Renal cortical epithelial cell (primary cell): Measurements from ENCODE around the gene TWIST2. TPM values are rescaled to one million over a fixed set of nuclear protein-coding genes. Genes with fewer than 3 reads are reported as not detected.
A peak's percentile ranks its signal among the peaks of the same experiment; 100 is the strongest.

Experiments
- DNase-seq: peaks from one replicate; pipeline ENCODE4 v3.0.0-alpha.2; 2011; ENCODE audit warnings: low read depth
- total RNA-seq: library from RNA; depleted of rRNA; stranded (reverse); fragments of >200 nt; gene quantifications from 2 replicates; pipeline ENCODE4 v1.2.3, GENCODE V29; 2014

Gene TWIST2
- total RNA-seq, 1 donor from 2014 or later: 0.20 TPM

GRCh38 chr2:238890131-238890530 lies 42.2 kb downstream of the TWIST2 start:
- DNase-seq: no peak

GRCh38 chr2:238890618-238891456 lies 43.0 kb downstream of the TWIST2 start:
- DNase-seq: no peak

GRCh38 chr2:238891457-238892203 lies 43.7 kb downstream of the TWIST2 start:
- peak; percentile 44 for DNase-seq

GRCh38 chr2:238892204-238892500 lies 44.3 kb downstream of the TWIST2 start:
- no peak for DNase-seq

DNA sequence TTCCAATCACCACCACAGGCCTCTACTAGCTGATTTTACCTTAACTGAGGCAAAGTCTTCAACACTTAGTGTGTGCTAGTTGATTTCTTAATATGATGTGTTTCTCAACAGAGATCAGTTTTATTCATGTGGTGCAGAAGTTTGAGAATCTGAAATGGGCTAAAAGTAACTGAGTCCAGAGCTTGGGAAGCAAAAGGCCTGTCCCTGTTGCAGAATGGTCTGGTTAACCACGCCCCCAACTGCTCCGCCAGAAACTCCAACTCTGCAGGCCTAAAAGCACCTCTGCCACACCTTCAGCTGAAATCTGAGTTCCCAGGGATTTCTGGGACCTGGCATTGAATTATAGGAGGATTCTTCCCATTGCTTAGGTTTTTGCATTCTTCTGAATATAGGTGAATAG lies 44.9 kb downstream of the TWIST2 start:
- DNase-seq: no peak

DNA sequence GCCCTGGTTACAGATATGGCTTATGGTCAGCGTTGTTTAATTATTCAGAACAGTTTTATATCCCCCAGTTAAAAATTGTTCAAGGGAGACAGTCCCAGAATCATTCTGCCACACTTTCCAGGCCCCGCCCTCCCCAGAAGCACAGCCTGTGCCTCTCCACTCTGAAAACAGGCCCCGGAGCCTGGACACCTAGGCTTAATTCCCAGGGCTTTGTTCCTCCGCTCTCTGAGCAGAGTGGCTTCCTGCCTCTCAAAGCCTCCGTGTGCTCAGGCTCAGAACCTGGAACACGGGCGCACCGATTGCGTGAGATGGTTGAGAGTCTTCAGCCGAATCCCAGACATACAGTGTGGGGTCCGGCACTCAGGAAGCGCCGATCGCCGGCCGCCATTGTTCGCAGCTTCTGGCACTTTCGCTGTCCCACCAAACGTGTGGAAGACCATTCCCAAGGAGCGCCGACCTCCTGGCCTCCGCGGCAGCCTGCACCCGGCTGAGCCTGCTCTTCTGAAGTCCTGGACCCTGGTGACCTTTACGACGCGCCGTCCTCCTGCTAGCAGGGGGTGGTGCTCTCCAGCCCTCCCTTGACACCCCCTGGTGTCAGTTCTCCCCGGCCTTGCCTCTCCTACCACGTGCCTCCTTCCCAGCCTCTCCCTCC lies 45.6 kb downstream of the TWIST2 start:
- no peak for DNase-seq

- DNase-seq: no peak
Measured at GRCh38 chr2:238894226-238894949, 46.5 kb downstream of the TWIST2 start.

DNA sequence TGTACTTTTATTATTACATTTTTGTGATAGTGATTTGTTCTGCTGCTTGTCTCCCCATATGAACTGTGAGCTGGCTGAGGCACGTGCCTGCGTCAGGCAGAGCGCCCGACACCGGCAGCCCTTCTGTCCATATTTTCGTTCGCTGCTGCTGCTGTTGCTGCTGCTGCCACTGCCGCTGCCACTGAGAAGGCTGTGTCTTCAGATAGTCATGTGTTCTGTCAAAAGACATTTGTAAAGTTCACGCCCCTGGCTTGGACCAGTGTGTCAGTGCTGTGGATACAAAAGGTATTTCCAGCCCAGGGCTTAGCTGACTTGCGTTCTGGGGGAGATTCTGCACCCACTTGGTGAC lies 47.0 kb downstream of the TWIST2 start:
- no peak for DNase-seq

- DNase-seq: no peak
Measured at GRCh38 chr2:238895361-238895882, 47.5 kb downstream of the TWIST2 start.

DNA sequence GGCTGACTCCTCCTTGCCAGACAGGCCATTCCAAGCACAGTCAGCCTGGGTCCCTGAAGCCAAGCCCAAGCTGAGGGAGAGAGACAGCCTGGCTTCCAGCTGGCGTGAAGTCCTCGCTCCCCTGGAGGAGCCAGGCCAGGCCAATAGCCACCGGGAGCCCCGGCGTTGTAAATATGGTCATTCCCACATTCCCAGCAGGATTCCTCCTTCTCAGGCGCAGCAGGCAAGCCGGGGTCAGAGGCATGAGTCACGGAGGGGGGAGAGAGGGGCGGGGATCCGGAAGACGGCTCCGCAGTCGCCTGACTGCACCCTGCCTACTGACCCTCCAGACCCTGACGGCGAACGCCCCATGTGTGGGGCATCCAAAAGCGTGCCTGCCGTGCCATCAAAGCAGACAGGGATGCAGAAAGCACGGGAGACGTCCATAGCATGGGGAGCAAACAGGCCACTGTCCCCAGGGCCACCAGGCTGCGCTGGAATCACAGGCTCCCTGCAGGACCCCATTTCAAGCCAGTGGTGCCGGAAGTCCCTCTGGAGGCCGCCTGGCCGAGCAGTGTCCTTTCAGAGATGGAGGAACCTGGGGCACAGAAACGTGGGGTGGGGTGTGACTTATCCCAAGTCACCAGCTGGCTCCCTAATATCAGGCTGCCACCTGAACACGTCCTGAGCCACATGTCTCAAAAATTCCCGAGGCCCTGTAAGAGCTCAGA lies 48.2 kb downstream of the TWIST2 start:
- DNase-seq: peak; percentile 76

- DNase-seq: no peak
Measured at GRCh38 chr2:238896641-238897040, 48.8 kb downstream of the TWIST2 start.

DNA sequence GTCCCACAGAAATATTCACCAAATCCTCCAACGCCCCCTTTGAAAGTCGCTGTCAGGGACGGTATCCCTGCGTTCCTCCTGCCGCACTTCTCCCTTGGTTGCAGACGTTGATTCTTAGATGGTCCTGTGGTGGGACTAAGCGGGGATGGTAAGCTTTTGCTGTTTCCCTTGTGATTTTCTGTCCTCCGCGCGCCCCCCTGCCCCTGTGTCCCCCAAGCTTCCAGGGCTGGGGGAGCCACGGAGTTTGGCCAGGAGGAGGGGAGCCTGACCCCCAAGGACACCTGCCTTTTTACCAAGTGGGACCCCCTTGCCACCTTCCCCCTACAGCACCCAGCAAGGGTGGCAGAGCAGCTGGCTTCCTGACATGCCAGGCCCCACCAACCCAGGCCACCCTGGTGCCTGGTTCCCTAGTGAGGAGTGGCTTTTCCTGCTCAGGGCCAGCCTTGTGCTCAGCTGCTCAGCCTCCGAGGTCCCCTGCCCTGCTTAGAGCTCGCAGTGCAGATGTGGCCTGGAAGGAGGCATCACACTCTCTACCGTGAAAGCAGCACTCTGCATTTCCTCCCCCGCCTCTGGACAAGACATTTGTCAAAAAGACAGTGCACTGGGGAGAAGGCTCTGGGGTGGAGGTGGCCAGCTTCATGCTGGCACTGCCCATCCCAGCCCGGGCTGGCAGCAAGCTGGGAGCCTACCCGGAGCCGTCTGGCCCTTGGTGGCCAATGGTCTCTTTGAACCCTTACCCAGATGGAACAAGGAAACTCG lies 49.4 kb downstream of the TWIST2 start:
- no peak for DNase-seq

- no peak for DNase-seq
Measured at GRCh38 chr2:238897911-238898311, 50.0 kb downstream of the TWIST2 start.

GRCh38 chr2:238898534-238899281 lies 50.8 kb downstream of the TWIST2 start:
- DNase-seq: no peak

DNA sequence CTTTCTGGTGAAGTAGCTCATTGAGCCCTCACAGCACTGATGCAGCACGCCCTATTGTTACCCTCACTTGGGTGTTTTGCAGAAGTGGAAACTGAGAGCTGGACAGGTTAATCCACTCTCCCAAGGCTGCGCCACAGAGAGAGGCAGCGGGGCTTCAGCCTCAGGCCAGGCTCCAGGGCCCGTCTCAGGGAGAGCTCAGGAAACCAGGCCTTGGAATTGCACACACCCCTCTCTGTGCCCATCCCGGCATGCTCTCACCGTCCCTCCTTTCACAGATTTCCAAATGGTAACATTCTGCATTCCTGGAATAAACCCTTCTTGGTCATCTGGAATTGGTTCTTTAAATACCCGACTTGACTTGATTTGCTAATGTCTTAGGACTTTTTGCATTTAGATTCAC lies 51.5 kb downstream of the TWIST2 start:
- no peak for DNase-seq

DNA sequence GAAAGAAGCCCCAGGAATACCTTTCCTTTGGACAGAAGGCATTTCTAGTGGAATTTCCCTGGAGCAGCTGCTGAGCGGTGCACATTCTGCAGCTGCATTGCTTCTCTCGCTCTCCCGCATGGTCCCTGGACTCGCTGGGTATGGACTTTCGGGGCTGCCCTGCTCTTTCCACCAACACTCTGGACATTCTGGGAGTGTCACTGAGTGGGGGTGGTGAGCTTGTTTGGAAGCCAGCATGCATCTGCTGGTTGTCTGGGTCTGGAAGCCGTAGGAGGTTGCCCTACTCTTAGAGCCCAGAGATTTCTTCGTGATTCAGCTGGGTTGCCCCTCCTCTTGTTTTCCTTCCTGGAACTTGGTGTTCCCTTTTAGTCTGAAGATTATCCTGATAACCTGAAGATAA lies 52.6 kb downstream of the TWIST2 start:
- no peak for DNase-seq

DNA sequence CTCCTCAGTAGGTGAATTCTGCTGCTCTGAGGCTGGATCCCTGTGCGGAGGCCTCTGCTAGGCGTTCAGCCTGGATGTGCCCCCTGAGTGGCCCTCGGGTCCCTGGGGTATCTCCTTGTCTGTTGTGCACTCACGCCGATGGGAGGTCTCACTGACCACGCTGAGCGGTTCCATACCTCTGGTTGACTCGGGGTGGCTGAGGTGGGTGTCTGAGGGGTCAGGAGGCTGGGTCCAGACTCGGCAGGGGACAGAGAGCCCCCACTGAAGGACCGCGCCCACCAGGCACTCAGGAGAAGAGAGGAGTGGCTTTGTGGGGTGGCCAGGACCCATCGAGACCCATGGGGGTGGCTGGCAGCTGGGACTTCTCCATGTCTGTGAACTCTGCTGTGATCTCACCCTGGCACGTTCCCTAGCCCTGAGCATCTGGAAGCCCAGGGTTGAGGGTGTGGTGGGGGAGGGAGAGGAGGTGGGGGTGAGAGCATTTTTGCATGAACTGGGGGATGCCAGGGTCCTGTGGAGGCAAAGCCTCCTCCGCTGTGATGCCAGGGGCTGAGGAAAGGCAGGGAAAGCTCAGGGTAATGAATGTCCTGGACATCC lies 53.7 kb downstream of the TWIST2 start:
- no peak for DNase-seq

DNA sequence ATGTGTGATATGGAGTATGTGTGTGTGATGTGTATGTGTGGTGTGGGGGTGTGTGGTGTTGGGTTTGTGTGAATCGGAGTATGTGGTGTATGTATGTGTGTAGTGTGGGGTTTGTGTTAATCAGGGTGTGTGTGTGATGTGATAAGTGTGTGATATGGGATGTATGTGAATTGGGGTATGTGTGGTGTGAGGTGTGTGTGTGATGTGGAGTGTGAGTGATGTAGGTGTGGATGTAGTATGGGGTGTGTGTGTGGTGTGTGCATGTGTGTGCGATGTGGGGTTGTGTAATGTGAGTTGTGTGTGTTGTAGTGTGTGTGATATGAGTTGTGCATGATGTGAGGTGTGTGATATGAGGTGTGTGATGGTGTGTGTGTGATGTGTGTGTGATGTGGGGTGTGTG lies 54.4 kb downstream of the TWIST2 start:
- DNase-seq: no peak

- no peak for DNase-seq
Measured at GRCh38 chr2:238903141-238903540, 55.3 kb downstream of the TWIST2 start.

- no peak for DNase-seq
Measured at GRCh38 chr2:238904177-238904576, 56.3 kb downstream of the TWIST2 start.
